GM23338 (cell line): ENCODE results near the gene CENPK. TPM values are rescaled to one million over a fixed set of nuclear protein-coding genes. Genes with fewer than 3 reads are reported as not detected.

ENCODE experiments used
- ATAC-seq: fragments of 200-7000 bp; cut with Tn5 transposase; 3 replicates; pipeline ENCODE4 v1.9.1; 2020
- DNase-seq: peaks from one replicate; pipeline ENCODE4 v3.0.0-alpha.2; 2015; ENCODE audit warnings: low spot score
- H2AFZ ChIP-seq: fragments of 200-600 bp; sonication (generic); 2 replicates; pipeline ENCODE4 v1.8.0; 2016; ENCODE audit warnings: antibody characterized with exemption, mild to moderate bottlenecking, moderate library complexity
- H3F3A ChIP-seq: fragments of 200-600 bp; sonication (generic); replicated peaks from 2 replicates; pipeline ENCODE4 v1.8.0; 2017; ENCODE audit warnings: antibody characterized with exemption, mixed run types, low read depth
- H3K27ac ChIP-seq: fragments of 200-600 bp; sonication (generic); 2 replicates; pipeline ENCODE4 v1.6.1; 2016; ENCODE audit warnings: low read depth
- H3K27me3 ChIP-seq: fragments of 200-600 bp; sonication (generic); 2 replicates; pipeline ENCODE4 v1.8.0; 2016; ENCODE audit warnings: mild to moderate bottlenecking, mixed run types, moderate library complexity; ENCODE audit not compliant: insufficient read depth
- H3K36me3 ChIP-seq: fragments of 200-600 bp; sonication (generic); 2 replicates; pipeline ENCODE4 v1.8.0; 2016; ENCODE audit warnings: mild to moderate bottlenecking; ENCODE audit not compliant: insufficient read depth
- H3K4me1 ChIP-seq: fragments of 200-600 bp; sonication (generic); 2 replicates; pipeline ENCODE4 v1.8.0; 2016; ENCODE audit warnings: mild to moderate bottlenecking, moderate library complexity; ENCODE audit not compliant: insufficient read depth
- H3K4me2 ChIP-seq: fragments of 200-600 bp; sonication (generic); 2 replicates; pipeline ENCODE4 v1.7.1; 2017; ENCODE audit warnings: mixed run types
- H3K4me3 ChIP-seq: fragments of 200-600 bp; sonication (generic); 2 replicates; pipeline ENCODE4 v1.6.1; 2016; ENCODE audit warnings: mixed run types
- H3K79me2 ChIP-seq: fragments of 200-600 bp; sonication (generic); replicated peaks from 2 replicates; pipeline ENCODE4 v1.8.0; 2017; ENCODE audit warnings: mild to moderate bottlenecking; ENCODE audit not compliant: insufficient read depth
- H3K9me2 ChIP-seq: fragments of 200-600 bp; sonication (generic); 2 replicates; pipeline ENCODE4 v1.8.0; 2017; ENCODE audit not compliant: insufficient read depth
- H4K20me1 ChIP-seq: fragments of 200-600 bp; sonication (generic); replicated peaks from 2 replicates; pipeline ENCODE4 v1.8.0; 2017; ENCODE audit warnings: mild to moderate bottlenecking; ENCODE audit not compliant: insufficient read depth
- H3K27ac Mint-ChIP-seq: 2 replicates; pipeline ENCODE4 v1.8.0; 2020; ENCODE audit warnings: inconsistent platforms, mild to moderate bottlenecking, moderate library complexity, mixed read lengths
- H3K27me3 Mint-ChIP-seq: 3 replicates; pipeline ENCODE4 v1.8.0; 2022; ENCODE audit warnings: low read depth, mild to moderate bottlenecking, moderate library complexity, mixed read lengths, inconsistent platforms; ENCODE audit not compliant: insufficient read depth, poor library complexity
- H3K36me3 Mint-ChIP-seq: 3 replicates; pipeline ENCODE4 v1.8.0; 2021; ENCODE audit warnings: low read depth, mild to moderate bottlenecking, inconsistent platforms, moderate library complexity, mixed read lengths
- H3K4me1 Mint-ChIP-seq: 3 replicates; pipeline ENCODE4 v1.8.0; 2020; ENCODE audit warnings: mild to moderate bottlenecking, inconsistent platforms, mixed read lengths
- H3K4me3 Mint-ChIP-seq: 3 replicates; pipeline ENCODE4 v1.8.0; 2021; ENCODE audit warnings: moderate library complexity, mild to moderate bottlenecking, inconsistent platforms, mixed read lengths
- H3K9me3 Mint-ChIP-seq: 3 replicates; pipeline ENCODE4 v1.8.0; 2020; ENCODE audit warnings: moderate library complexity, mild to moderate bottlenecking, inconsistent platforms, mixed read lengths
- CREB1 ChIP-seq: fragments of 250-450 bp; sonication (Bioruptor Pico); IDR thresholded peaks from 2 replicates; pipeline ENCODE4 v1.5.0; 2020; ENCODE audit warnings: low read depth, mild to moderate bottlenecking, moderate library complexity
- EZH2 ChIP-seq: fragments of 200-600 bp; sonication (generic); IDR thresholded peaks from one replicate; pipeline ENCODE4 v1.8.0; 2017; ENCODE audit warnings: antibody characterized with exemption, mild to moderate bottlenecking, low read depth; ENCODE audit not compliant: unreplicated experiment
- EZH2phosphoT487 ChIP-seq: fragments of 200-600 bp; sonication (generic); IDR thresholded peaks from one replicate; pipeline ENCODE4 v1.8.1; 2018; ENCODE audit warnings: antibody characterized with exemption; ENCODE audit not compliant: unreplicated experiment
- JUNB ChIP-seq: IDR thresholded peaks from one replicate; pipeline ENCODE4 v1.6.1; 2016; ENCODE audit warnings: antibody characterized with exemption; ENCODE audit not compliant: unreplicated experiment
- NANOG ChIP-seq: IDR thresholded peaks from 2 replicates; pipeline ENCODE4 v1.6.1; 2016; ENCODE audit warnings: antibody characterized with exemption, borderline replicate concordance
- POLR2AphosphoS5 ChIP-seq: IDR thresholded peaks from 2 replicates; pipeline ENCODE4 v1.6.1; 2016; ENCODE audit warnings: antibody characterized with exemption, low read depth
- STAT1 ChIP-seq: IDR thresholded peaks from one replicate; pipeline ENCODE4 v1.6.1; 2016; ENCODE audit warnings: antibody characterized with exemption; ENCODE audit not compliant: unreplicated experiment
- ZNF114 ChIP-seq: fragments of 250-450 bp; sonication (Bioruptor Pico); IDR thresholded peaks from 2 replicates; pipeline ENCODE4 v1.5.0; 2020; ENCODE audit warnings: mild to moderate bottlenecking, moderate library complexity
- ZNF331 ChIP-seq: fragments of 250-450 bp; sonication (Bioruptor Pico); IDR thresholded peaks from 2 replicates; pipeline ENCODE4 v1.5.0; 2020; ENCODE audit warnings: low read depth, mild to moderate bottlenecking, moderate library complexity
- polyA plus RNA-seq: library from polyadenylated mRNA; unstranded; fragments of >200 nt; fragmentation: Nextera tagmentation; extraction: Ambion mirVana; gene quantifications from 2 replicates; pipeline ENCODE4 v1.2.1, GENCODE V29; 2016
- total RNA-seq: library from RNA; depleted of rRNA; stranded (reverse); fragments of >200 nt; shearing (Covaris generic); gene quantifications from 2 replicates; pipeline ENCODE4 v1.2.3, GENCODE V29; 2014
- TF ChIP-seq, protein P1 (sequence below): fragments of 250-450 bp; sonication (Bioruptor Pico); IDR thresholded peaks from 2 replicates; pipeline ENCODE4 v1.5.0; 2020; ENCODE audit warnings: mild to moderate bottlenecking, moderate library complexity
- TF ChIP-seq, protein P2 (sequence below), 2 experiments: fragments of 200-600 bp in 1 of 2; sonication (generic) in 1 of 2; conservative IDR thresholded peaks; 2 replicates each; pipeline versions ENCODE4 v1.5.1 to v1.6.1; 2016 to 2017; ENCODE audit warnings: antibody characterized with exemption in 2 of 2, low read depth in 2 of 2, mild to moderate bottlenecking in 2 of 2, moderate library complexity in 1 of 2
- TF ChIP-seq, protein P3 (sequence below): IDR thresholded peaks from 2 replicates; pipeline ENCODE4 v1.6.1; 2016; ENCODE audit warnings: antibody characterized with exemption
- TF ChIP-seq, protein P4 (sequence below): IDR thresholded peaks from one replicate; pipeline ENCODE4 v1.6.1; 2018; ENCODE audit warnings: antibody characterized with exemption; ENCODE audit not compliant: unreplicated experiment

Gene CENPK
- total and polyA plus RNA-seq, 2 experiments from 2014 or later = 50.2 to 137 TPM

DNA sequence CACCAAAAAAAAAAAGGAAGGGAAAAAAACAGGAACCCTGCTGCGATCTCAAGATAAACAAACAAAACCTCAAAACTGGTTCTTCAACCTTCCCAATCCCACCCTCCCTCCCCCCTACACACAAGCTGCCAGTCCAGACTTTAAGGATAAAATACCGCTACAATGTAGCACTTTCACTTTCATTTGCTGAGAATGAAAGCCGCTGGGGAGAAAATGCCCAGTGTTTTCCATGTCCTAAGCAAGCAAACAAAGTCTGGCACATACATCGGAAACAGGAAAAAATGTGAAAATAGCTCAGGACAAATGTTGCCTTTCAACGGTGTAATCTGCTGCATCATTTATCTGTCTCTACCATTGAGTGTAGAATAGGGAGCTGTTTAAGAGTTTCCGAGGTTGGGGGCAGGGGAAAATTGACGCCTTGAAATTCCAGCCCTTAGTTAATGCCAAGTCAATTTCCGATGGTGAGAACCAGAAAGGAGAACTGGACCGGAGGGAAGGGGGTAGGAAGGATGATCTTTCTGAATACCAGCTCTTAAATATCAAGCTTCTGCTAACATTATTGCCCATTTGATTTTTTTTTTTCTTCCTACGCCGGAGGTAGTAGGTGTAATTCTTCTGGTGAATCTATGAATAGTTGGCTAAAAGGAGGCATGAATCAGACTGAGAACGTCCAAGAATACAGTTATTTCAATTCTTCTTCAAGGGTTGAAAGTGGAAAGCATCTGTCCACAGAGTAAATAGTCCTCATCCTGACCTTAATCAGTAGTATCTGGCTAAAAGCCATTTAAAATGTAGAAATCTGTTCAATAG is 80.0 kb downstream of the CENPK start:
- peaks cover 8% of the 10 kb centered on the region; the same call in 1 of the 3 replicates for H3K9me3 Mint-ChIP-seq
- Histone ChIP-seq H3K4me2 (peak overlapping the region; percentile 84), H3K27me3 (peaks cover 8% of the 10 kb centered on the region; the same call in 1 of the 2 replicates), H3K27ac (peak overlapping the region; percentile 46; the same call in 1 of the 2 replicates), H3K4me3 (peak overlapping the region; percentile 66), H3K4me1 (peaks cover 35% of the 10 kb centered on the region), H3K9me2 (no peaks in the 10 kb centered on the region), H3F3A (0 out of 2 replicates have a peak, but pooled peaks cover 2% of the 10 kb centered on the region), H4K20me1 (no peaks in the 10 kb centered on the region), H3K79me2 (no peaks in the 10 kb centered on the region), H2AFZ (peak overlapping the region; percentile 44; the same call in 1 of the 2 replicates), H3K36me3 (no peaks in the 10 kb centered on the region)
- ATAC-seq (peak; percentile 48), DNase-seq (peak; percentile 85)
- TF ChIP-seq, protein P1, sequence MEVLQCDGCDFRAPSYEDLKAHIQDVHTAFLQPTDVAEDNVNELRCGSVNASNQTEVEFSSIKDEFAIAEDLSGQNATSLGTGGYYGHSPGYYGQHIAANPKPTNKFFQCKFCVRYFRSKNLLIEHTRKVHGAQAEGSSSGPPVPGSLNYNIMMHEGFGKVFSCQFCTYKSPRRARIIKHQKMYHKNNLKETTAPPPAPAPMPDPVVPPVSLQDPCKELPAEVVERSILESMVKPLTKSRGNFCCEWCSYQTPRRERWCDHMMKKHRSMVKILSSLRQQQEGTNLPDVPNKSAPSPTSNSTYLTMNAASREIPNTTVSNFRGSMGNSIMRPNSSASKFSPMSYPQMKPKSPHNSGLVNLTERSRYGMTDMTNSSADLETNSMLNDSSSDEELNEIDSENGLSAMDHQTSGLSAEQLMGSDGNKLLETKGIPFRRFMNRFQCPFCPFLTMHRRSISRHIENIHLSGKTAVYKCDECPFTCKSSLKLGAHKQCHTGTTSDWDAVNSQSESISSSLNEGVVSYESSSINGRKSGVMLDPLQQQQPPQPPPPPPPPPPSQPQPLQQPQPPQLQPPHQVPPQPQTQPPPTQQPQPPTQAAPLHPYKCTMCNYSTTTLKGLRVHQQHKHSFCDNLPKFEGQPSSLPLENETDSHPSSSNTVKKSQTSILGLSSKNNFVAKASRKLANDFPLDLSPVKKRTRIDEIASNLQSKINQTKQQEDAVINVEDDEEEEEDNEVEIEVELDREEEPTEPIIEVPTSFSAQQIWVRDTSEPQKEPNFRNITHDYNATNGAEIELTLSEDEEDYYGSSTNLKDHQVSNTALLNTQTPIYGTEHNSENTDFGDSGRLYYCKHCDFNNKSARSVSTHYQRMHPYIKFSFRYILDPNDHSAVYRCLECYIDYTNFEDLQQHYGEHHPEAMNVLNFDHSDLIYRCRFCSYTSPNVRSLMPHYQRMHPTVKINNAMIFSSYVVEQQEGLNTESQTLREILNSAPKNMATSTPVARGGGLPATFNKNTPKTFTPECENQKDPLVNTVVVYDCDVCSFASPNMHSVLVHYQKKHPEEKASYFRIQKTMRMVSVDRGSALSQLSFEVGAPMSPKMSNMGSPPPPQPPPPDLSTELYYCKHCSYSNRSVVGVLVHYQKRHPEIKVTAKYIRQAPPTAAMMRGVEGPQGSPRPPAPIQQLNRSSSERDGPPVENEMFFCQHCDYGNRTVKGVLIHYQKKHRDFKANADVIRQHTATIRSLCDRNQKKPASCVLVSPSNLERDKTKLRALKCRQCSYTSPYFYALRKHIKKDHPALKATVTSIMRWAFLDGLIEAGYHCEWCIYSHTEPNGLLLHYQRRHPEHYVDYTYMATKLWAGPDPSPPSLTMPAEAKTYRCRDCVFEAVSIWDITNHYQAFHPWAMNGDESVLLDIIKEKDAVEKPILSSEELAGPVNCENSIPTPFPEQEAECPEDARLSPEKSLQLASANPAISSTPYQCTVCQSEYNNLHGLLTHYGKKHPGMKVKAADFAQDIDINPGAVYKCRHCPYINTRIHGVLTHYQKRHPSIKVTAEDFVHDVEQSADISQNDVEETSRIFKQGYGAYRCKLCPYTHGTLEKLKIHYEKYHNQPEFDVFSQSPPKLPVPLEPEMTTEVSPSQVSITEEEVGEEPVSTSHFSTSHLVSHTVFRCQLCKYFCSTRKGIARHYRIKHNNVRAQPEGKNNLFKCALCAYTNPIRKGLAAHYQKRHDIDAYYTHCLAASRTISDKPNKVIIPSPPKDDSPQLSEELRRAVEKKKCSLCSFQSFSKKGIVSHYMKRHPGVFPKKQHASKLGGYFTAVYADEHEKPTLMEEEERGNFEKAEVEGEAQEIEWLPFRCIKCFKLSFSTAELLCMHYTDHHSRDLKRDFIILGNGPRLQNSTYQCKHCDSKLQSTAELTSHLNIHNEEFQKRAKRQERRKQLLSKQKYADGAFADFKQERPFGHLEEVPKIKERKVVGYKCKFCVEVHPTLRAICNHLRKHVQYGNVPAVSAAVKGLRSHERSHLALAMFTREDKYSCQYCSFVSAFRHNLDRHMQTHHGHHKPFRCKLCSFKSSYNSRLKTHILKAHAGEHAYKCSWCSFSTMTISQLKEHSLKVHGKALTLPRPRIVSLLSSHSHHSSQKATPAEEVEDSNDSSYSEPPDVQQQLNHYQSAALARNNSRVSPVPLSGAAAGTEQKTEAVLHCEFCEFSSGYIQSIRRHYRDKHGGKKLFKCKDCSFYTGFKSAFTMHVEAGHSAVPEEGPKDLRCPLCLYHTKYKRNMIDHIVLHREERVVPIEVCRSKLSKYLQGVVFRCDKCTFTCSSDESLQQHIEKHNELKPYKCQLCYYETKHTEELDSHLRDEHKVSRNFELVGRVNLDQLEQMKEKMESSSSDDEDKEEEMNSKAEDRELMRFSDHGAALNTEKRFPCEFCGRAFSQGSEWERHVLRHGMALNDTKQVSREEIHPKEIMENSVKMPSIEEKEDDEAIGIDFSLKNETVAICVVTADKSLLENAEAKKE (CRISPR knock-in tag) = no peak
- TF ChIP-seq NANOG (no peak), POLR2AphosphoS5 (no peak), ZNF331 (CRISPR knock-in tag) (no peak), EZH2 (no peak), ZNF114 (CRISPR knock-in tag) (no peak), EZH2phosphoT487 (no peak), CREB1 (no peak), STAT1 (no peak), JUNB (no peak)
- TF ChIP-seq, protein P2, sequence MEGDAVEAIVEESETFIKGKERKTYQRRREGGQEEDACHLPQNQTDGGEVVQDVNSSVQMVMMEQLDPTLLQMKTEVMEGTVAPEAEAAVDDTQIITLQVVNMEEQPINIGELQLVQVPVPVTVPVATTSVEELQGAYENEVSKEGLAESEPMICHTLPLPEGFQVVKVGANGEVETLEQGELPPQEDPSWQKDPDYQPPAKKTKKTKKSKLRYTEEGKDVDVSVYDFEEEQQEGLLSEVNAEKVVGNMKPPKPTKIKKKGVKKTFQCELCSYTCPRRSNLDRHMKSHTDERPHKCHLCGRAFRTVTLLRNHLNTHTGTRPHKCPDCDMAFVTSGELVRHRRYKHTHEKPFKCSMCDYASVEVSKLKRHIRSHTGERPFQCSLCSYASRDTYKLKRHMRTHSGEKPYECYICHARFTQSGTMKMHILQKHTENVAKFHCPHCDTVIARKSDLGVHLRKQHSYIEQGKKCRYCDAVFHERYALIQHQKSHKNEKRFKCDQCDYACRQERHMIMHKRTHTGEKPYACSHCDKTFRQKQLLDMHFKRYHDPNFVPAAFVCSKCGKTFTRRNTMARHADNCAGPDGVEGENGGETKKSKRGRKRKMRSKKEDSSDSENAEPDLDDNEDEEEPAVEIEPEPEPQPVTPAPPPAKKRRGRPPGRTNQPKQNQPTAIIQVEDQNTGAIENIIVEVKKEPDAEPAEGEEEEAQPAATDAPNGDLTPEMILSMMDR (conservative IDR thresholded peaks at IDR 0.05; ENCODE audit: low read depth in 2 of 2) = no peak
- TF ChIP-seq, protein P3, sequence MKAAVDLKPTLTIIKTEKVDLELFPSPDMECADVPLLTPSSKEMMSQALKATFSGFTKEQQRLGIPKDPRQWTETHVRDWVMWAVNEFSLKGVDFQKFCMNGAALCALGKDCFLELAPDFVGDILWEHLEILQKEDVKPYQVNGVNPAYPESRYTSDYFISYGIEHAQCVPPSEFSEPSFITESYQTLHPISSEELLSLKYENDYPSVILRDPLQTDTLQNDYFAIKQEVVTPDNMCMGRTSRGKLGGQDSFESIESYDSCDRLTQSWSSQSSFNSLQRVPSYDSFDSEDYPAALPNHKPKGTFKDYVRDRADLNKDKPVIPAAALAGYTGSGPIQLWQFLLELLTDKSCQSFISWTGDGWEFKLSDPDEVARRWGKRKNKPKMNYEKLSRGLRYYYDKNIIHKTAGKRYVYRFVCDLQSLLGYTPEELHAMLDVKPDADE = no peak
- TF ChIP-seq, protein P4, sequence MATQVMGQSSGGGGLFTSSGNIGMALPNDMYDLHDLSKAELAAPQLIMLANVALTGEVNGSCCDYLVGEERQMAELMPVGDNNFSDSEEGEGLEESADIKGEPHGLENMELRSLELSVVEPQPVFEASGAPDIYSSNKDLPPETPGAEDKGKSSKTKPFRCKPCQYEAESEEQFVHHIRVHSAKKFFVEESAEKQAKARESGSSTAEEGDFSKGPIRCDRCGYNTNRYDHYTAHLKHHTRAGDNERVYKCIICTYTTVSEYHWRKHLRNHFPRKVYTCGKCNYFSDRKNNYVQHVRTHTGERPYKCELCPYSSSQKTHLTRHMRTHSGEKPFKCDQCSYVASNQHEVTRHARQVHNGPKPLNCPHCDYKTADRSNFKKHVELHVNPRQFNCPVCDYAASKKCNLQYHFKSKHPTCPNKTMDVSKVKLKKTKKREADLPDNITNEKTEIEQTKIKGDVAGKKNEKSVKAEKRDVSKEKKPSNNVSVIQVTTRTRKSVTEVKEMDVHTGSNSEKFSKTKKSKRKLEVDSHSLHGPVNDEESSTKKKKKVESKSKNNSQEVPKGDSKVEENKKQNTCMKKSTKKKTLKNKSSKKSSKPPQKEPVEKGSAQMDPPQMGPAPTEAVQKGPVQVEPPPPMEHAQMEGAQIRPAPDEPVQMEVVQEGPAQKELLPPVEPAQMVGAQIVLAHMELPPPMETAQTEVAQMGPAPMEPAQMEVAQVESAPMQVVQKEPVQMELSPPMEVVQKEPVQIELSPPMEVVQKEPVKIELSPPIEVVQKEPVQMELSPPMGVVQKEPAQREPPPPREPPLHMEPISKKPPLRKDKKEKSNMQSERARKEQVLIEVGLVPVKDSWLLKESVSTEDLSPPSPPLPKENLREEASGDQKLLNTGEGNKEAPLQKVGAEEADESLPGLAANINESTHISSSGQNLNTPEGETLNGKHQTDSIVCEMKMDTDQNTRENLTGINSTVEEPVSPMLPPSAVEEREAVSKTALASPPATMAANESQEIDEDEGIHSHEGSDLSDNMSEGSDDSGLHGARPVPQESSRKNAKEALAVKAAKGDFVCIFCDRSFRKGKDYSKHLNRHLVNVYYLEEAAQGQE = no peak
- peaks cover 3% of the 10 kb centered on the region for H3K27me3 Mint-ChIP-seq
- H3K36me3 Mint-ChIP-seq = no peaks in the 10 kb centered on the region; the same call in 2 of the 3 replicates
- no peak overlapping the region for H3K4me3 Mint-ChIP-seq
- peak overlapping the region; percentile 85 for H3K27ac Mint-ChIP-seq
- peaks cover 17% of the 10 kb centered on the region; the same call in 2 of the 3 replicates for H3K4me1 Mint-ChIP-seq
